ENCODE results near the gene FURIN. TPM values are rescaled to one million over a fixed set of nuclear protein-coding genes. Genes with fewer than 3 reads are reported as not detected.

The FURIN gene
- total RNA-seq, 4 donors from 2014 or later: 76.7 to 159 (median 118) TPM

- H3K27ac ChIP-seq: peak overlapping the region in 1 of 4 donors; percentile 72
- ATAC-seq (no peak), DNase-seq (no peak)
- in situ Hi-C loops (cut with MboI; ENCODE audit: low sequenced_read_pairs in 4 of 4) (no loop called here), intact Hi-C loops (cut with DNase I; ENCODE audit: low total_unique reads) (no loop called here)
- no peaks in the 10 kb centered on the region for H3K36me3 ChIP-seq
- H3K27me3 ChIP-seq: no peaks in the 10 kb centered on the region
- H3K4me3 ChIP-seq: no peak overlapping the region
- TF ChIP-seq CTCF (IDR thresholded peaks at IDR 0.05 in 4 of 5, conservative IDR thresholded peaks at IDR 0.05 in 1 of 5) (no peak), POLR2A (IDR thresholded peaks at IDR 0.05) (no peak)
- no peaks in the 10 kb centered on the region for H3K9me3 ChIP-seq
- H3K4me1 ChIP-seq: peaks cover 0 to 13% of the 10 kb centered on the region in 2 donors
Observed at GRCh38 chr15:90859234-90860131, 8.9 kb upstream of the FURIN start.

GRCh38 chr15:90860450-90860849 lies 7.9 kb upstream of the FURIN start:
- no peaks in the 10 kb centered on the region for H3K9me3 ChIP-seq
- intact Hi-C loops (cut with DNase I; ENCODE audit: low total_unique reads): no loop called here
- H3K4me1 ChIP-seq: peaks cover 0 to 13% of the 10 kb centered on the region in 2 donors
- no peak for DNase-seq
- H3K27ac ChIP-seq: peak overlapping the region in 2 of 4 donors; percentile 4 to 72
- H3K27me3 ChIP-seq: no peaks in the 10 kb centered on the region
- TF ChIP-seq POLR2A (IDR thresholded peaks at IDR 0.05) (no peak), CTCF (IDR thresholded peaks at IDR 0.05 in 4 of 5, conservative IDR thresholded peaks at IDR 0.05 in 1 of 5) (no peak)
- ATAC-seq: no peak
- in situ Hi-C loops (cut with MboI; ENCODE audit: low sequenced_read_pairs in 4 of 4): no loop called here
- no peaks in the 10 kb centered on the region for H3K36me3 ChIP-seq
- no peak overlapping the region for H3K4me3 ChIP-seq

- Histone ChIP-seq H3K4me1 (peaks cover 0 to 13% of the 10 kb centered on the region in 2 donors), H3K36me3 (no peaks in the 10 kb centered on the region), H3K9me3 (no peaks in the 10 kb centered on the region), H3K4me3 (no peak overlapping the region), H3K27me3 (no peaks in the 10 kb centered on the region), H3K27ac (peak overlapping the region in 1 of 4 donors; percentile 72)
- no peak for DNase-seq
- no peak for TF ChIP-seq POLR2A (IDR thresholded peaks at IDR 0.05)
- in situ Hi-C loops (cut with MboI; ENCODE audit: low sequenced_read_pairs in 4 of 4) (no loop called here), intact Hi-C loops (cut with DNase I; ENCODE audit: low total_unique reads) (no loop called here)
- no peak for ATAC-seq
Observed at GRCh38 chr15:90860942-90861675, 7.3 kb upstream of the FURIN start.

- no peak for ATAC-seq
- in situ Hi-C loops (cut with MboI; ENCODE audit: low sequenced_read_pairs in 4 of 4): no loop called here
- H3K27ac ChIP-seq: peak overlapping the region; percentile 37 to 81 (median 54)
Observed at GRCh38 chr15:90862487-90862886, 5.9 kb upstream of the FURIN start.

More at GRCh38 chr15:90862487-90862886, 5.9 kb upstream of the FURIN start:
- Histone ChIP-seq H3K27me3 (no peaks in the 10 kb centered on the region), H3K4me1 (peaks cover 0 to 13% of the 10 kb centered on the region in 2 donors), H3K4me3 (no peak overlapping the region), H3K36me3 (no peaks in the 10 kb centered on the region), H3K9me3 (no peaks in the 10 kb centered on the region)
- no peak for TF ChIP-seq CTCF (IDR thresholded peaks at IDR 0.05 in 4 of 5, conservative IDR thresholded peaks at IDR 0.05 in 1 of 5)
- TF ChIP-seq POLR2A (IDR thresholded peaks at IDR 0.05): no peak
- intact Hi-C loops (cut with DNase I; ENCODE audit: low total_unique reads): no loop called here
- DNase-seq: no peak

Data from gastrocnemius medialis (tissue), 4 donors.